DND-41 (cell line): ENCODE data around the gene SHANK1.

ENCODE experiments used
- CTCF ChIP-seq: IDR thresholded peaks from 2 replicates; pipeline ENCODE4 v1.5.1; 2012; ENCODE audit warnings: borderline replicate concordance, low read length, moderate library complexity, mild to moderate bottlenecking; ENCODE audit not compliant: poor library complexity, severe bottlenecking; ENCODE audit errors: extremely low read depth
- EZH2 ChIP-seq: IDR thresholded peaks from 3 replicates; pipeline ENCODE4 v1.6.1; 2012; ENCODE audit warnings: borderline replicate concordance, low read depth, mild to moderate bottlenecking, moderate library complexity, low read length, inconsistent platforms; ENCODE audit not compliant: severe bottlenecking

GRCh38 chr19:50750010-50750409 is 30.4 kb upstream of the SHANK1 start:
- TF ChIP-seq CTCF = no peak
- no peak for TF ChIP-seq EZH2
